DMS114 treated with DMSO at 0.1 percent for 48 hours (cell line): ENCODE measurements around the gene CD52.
"Not testable (repeated sequence)": the region's sequence is repeated elsewhere in the genome, so short reads cannot be mapped to it uniquely, and the experiment has no call there.

Experiments used
- DNase-seq: peaks from one replicate; lab custom pipeline; 2025; ENCODE audit not compliant: unreplicated experiment; lab: John Stamatoyannopoulos, UW

CD52 gene

DNA sequence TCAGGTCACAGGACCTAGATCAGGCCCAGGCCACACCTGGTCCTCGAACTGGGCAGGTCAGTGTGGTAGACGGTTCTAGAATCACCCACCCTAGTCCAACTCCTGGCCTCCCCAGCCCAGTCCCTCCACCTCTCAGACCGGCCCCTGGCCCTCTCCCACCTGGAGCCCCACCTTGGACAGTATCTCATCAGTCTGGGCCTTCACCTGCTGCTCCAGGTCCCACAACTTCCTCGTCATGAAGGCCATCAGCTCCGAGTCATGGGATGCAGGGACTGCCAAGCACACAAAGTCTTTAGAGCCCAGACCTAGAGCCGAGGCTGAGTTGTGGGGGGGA, 20.0 kb upstream of the CD52 start:
- DNase-seq: no peak

DNA sequence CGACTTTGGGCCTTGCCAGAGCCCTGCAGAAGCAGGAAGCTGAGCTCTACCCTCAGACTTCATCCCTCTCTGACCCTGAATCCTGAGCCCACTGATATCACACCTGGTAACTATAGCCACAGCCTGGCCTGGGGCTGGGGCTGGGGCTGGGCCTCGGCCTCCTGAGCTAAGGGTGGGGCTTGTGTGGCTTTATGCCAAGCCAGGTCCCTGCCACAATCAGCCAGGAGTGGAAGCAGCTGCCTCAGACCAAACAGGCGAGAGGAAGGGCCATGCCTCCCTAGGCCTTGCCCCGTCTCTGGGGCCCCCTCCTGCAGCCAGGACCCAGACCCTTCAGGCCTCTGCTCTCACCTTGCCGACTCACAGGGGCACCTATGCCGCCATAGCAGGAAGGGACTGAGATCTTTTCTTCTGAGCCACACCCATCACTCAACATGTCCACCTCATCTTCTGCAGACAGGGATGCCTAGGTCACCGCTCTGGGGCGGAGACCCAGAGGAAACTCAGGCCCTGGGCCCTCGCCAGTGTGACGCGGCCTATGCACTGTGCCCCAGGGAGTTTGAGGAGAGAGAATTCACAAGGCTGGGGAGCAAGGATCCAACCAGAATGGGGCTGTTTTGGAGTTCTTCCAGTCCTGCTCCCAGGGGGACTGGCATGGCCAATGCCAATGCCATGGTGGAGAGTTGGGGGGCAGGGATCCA, 17.0 kb upstream of the CD52 start:
- DNase-seq: no peak

DNA sequence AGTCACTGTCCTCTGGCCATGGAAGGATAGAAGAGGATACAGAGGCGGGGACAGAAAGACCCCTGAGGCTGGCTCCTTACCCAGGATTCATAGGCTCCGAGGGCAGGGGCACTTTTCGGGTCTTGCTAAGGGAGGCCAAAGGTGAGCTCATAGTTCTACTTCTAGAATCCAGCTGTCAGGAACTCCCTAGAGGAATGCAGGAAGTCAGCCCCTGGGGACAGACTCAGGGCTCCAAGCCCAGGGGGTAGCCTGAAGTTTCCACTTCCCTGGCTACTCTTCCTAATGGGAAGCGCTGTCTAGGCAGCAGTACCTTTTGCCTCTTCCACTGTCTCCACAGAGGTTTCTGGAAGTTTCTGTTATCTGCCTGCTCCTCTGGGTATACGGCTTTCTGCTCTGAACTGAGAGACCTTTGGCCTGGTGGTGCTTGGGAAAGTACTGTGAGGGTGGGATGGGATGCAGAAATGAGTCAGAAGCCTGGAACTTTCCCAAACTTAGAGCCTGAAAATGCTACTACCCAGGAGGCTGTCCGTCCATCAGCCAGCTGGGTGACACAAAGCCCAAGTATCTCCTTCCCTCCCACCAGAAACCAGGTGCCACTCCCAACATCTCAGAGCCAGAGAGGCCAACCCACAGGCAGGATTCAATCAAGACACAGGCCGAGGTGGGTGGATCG, 14.9 kb upstream of the CD52 start:
- no peak for DNase-seq

DNA sequence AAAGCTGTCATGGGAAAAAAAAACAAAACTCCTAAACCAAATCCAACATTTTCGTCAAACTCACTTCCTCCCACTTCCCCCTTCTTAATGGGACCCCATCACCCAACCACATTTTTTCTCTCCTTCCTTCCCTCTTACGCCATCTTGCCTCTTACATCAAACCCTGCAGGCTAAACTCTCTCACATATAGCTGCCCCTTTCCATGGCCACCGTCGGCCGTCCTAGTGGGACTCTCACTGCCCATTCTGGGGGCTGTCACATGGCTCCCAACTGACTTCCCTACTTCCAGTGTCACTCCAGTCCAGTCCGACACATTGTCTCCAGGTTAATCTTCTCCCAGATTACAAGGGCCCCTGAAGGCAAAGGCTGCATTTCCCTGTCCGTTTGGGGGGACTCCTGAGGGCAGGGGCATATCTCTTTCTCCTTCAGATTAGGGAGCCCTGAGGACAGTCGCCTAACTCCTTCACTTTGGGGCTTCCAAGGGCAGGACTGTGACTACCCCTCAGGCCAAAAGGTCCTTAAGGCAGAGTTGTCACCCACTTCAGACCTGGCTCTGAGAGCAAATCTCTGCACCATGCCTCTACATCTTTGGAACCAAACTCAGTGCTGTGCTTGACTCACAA, 12.0 kb upstream of the CD52 start:
- DNase-seq: peak; percentile 19

DNA sequence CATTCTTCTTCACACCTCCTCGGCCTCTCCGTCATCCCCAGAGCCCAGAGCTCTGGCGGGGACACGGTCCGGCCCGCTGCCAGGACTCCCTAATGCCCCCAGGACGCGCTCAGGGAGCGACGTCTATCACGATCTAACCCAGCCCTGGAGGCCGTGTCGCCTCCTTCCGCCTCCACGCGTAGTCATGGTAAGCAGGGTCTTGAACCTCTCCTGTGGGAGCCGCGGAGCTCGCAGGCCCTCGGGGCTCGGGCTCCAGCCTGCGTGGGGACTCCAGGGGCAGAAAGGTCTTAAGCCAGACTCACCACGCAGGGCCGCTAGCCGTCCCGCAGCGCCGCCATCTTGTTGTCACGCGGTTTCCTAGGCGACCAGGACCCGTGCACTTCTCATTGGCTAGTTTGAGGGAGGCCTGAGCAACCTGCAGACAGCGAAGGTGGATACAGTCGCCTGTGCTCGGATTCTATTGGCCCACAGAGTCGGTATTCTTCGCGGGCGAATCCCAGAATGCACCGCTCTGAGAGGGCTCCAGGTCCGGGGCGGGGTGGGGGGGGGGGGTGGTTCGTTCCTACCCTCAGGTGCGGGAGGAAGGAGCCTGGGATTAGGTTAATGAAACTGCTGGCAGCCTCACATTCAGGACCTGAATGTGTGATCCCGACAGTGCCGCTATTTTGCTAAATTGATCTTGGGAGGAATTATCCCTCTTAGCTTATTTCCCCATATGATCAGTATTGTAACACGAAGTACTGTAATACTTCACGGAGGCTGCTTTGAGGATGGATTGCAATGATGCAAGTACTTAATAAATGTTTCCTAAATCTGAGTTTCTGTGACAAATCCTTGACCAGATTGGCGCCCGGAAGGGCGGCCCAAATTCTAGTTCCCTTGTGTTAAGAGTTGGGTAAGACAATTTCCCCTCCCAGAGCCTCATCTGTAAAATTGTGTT, 11.2 kb upstream of the CD52 start, which contains the start of gene UBXN11:
UBXN11 (minus strand) TSS at position 347 of the 940 bp plus-strand sequence. CDS start 3,753 bp downstream, outside the sequence.
- peak; percentile 97 for DNase-seq

GRCh38 chr1:26307363-26307781, 10.4 kb upstream of the CD52 start:
- no peak for DNase-seq

DNA sequence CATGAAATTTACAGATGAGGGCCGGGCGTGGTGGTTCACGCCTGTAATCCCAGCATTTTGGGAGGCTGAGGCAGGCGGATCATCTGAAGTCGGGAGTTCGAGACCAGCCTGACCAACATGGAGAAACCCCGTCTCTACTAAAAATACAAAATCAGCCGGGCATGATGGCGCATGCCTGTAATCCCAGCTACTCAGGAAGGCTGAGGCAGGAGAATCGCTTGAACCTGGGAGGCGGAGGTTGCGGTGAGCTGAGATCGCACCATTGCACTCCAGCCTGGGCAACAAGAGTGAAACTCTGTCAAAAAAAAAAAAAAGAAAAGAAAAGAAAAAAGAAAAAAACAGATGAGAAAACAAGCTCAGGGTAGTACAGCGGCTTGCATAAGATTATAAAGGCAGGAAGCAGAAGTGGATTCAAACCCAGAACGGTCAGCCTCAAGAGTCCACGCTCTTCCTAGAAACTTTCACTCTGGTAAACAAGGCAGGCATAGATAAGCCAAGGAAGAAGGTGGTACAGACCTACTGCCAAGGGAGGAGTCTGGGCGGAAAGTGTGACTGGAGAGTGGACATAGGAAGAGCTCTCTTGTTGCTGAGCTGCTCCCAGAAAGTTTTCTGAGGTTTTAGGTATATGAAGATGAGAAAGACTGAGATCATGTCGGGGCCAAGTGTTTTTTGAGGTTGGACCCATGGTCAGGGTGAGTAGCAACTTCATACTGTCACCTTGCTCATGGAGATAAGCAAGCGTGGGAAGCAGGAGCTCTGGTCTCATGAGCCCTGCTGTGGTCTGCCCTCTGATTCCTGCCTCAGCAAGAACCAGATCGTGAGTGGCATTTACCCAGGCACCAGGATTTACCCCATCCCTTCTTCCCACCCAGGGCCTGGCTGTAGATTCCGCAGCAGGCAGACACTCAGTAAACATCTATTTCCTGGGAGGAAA, 9.5 kb upstream of the CD52 start:
- not testable (repeated sequence) for DNase-seq

GRCh38 chr1:26314501-26314900, 3.3 kb upstream of the CD52 start:
- DNase-seq: no peak

GRCh38 chr1:26315874-26316850, 1.6 kb upstream of the CD52 start:
- DNase-seq: no peak

DNA sequence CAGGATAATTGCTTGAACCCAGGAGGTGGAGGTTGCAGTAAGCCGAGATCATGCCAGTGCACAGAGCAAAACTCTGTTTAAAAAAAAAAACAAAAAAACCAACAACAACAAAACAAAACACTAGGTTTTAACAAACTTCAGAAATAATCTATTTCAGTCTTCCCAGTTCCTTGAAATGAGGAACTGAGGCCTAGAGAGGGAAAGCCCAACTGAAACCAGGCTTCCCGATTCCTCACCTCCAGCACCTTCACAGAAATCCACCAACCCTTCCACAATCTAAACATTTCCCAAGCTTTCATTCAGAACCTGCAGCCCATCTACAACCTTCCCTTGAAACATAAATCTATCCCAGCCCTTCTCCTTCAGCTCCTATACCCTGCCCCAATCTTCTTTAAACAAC, 612 bp upstream of the CD52 start:
- no peak for DNase-seq

GRCh38 chr1:26318338-26319064, 743 bp downstream of the CD52 start:
- DNase-seq: no peak

DNA sequence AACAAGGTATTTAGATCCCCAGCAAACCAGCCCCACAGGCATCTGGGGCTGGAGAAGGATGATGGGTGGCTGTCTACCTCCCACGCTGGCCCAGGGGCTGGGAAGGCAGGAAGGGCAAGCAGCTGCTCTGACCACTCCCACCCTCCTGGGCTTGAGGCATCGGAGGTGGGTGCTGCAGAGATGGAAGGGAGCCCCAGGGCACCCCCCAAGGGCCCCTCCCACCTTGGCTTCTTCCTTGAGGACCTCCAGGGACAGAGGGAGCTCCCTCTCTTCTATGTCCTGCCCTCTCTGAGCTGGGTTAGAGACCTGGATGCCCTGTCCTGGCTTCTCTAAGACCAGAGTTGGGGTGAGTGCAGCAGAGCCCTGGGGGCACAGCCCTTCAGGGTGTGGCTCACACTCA, 3.1 kb downstream of the CD52 start:
- no peak for DNase-seq

- peak; percentile 66 for DNase-seq
These were observed 3.7 kb downstream of the CD52 start for GRCh38 chr1:26321315-26322041.

DNA sequence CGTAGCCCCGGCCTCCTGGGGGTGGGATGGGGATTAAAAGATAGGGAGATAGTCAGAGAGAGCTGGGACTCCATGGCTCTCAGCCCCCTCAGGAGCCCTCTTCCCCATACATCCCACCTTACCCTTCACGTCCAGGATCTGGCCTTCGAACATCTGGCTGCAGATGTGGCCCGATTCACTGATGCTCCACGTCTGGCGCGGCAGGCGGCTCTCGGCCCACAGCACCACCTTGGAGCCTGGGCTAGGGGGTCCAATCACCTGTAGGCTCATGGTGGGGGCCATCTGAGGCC, 4.2 kb downstream of the CD52 start:
- DNase-seq: no peak

DNA sequence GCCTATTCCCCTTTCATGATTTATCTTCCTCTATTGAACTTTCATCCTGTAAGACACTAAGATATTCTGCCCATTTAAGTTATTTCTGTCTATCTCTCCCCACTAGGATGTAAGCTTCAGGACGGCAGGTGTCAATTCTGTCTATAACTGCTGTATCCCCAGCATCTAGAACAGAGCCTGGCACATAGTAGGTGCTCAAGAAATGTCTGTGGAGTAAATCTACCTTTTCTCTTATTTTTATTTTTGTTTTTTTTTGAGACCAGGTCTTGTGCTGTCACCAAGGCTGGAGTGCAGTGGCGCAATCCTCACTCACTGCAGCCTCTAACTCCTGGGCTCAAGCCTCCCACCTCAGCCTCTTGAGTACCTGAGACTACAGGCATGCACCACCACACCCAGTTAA, 5.6 kb downstream of the CD52 start:
- no peak for DNase-seq

DNA sequence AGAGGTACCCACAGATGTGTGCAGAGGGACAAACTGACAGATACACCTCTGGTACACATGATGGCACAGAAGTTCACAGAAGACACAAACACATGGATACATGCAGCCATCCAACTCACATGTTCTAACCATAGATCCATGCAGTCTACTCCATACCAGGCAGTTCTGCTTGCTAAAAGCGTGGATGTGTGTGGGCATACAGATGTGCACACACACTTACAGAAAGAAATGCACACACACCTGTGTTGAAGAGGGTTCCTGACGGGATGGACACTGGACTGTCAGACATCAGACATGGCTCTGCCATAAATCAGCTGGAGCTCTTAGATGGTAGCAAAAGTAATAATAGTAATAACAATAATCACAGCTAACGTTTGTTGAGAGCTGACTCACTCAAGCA, 6.8 kb downstream of the CD52 start:
- DNase-seq: no peak

- no peak for DNase-seq
These were observed 10.2 kb downstream of the CD52 start for GRCh38 chr1:26327956-26328362.

DNA sequence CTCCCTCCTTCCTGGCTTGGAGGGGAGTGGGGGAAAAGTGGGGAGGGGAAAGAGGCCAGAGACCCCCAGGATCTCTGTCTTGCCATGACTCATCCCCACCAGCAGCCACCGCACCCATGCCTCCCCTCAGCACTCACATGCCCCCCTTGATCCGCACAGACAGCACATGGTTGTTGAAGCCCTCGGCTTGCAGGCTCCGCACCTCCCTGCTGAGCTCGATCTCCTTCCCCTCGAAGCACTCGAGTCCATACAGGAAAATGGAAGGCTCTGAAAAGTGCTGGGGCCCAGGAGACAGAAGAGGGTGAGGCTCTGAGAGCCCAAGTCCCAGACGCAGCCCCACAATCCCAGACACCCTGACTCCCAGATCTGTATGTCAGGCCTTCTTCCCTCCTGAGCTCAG, 10.8 kb downstream of the CD52 start:
- no peak for DNase-seq
